AG09309 (cell line): Measurements from ENCODE around the gene RAB25.

Experiments used
- DNase-seq: peaks from one replicate; pipeline ENCODE4 v3.0.0-alpha.2; 2010; ENCODE audit warnings: low read depth
- H3K4me3 ChIP-seq: 2 replicates; pipeline ENCODE4 v1.5.1; 2011; ENCODE audit warnings: mild to moderate bottlenecking, low read depth, low read length, moderate library complexity; ENCODE audit not compliant: control insufficient read depth
- CTCF ChIP-seq: IDR thresholded peaks from 2 replicates; pipeline ENCODE4 v1.5.1; 2011; ENCODE audit warnings: mild to moderate bottlenecking, low read depth, low read length, inconsistent platforms; ENCODE audit not compliant: insufficient read depth, control insufficient read depth; ENCODE audit errors: missing control alignments

RAB25 gene

DNA sequence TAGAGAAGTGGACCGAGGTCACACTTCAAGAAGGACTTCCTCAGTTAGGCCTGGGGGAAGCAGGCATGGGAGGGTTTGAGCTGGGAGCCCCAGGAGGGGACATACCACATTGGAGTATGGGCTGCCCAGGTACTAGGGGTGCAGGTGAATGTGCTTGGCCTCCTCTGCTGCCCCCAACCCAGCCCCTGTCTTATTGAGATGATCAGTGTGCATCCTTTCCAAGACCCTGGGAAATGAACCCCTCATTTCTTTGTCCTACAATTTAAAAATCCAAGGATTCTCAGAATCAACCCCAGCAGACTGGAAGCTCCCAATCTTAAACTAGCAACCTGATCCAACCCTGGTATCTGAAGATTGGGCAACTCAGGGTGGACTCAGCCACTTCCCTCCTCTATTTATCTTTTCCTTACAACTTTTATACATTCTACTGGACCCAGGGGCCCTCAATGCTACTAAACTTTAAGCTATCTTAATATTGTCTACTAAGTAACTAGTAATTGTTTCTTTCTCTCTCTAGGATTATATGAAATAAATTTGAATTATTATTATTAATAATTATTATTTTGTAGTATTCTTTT lies 12.2 kb downstream of the RAB25 start:
- H3K4me3 ChIP-seq, result no peak overlapping the region
- TF ChIP-seq CTCF, result no peak
- no peak for DNase-seq

DNA sequence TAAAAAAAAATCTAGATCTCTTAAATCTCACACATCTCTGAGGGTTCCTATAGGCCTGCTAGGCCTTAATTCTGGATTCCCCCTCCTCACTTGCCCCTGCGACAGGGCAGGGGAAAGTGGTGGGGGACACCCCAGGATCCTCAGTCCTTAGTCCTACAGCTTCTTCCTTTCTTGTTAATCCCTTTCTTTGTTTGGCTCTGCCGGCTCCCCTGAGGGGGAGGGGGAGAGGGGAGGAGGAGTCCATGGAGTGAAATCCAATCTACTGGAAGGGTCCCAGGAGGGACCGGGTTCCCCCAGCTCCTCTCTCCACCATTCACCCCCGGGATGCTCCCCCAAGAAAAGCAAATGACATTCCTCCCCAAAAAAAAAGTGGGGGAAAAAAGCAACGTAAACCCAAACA lies 12.8 kb downstream of the RAB25 start:
- no peak overlapping the region for H3K4me3 ChIP-seq
- TF ChIP-seq CTCF, result no peak
- no peak for DNase-seq

GRCh38 chr1:156074661-156075060 lies 13.7 kb downstream of the RAB25 start:
- DNase-seq, result no peak
- no peak overlapping the region for H3K4me3 ChIP-seq
- no peak for TF ChIP-seq CTCF

- H3K4me3 ChIP-seq, result no peak overlapping the region
- no peak for DNase-seq
- no peak for TF ChIP-seq CTCF
These were observed 14.2 kb downstream of the RAB25 start for GRCh38 chr1:156075162-156075561.

GRCh38 chr1:156075775-156076204 lies 14.8 kb downstream of the RAB25 start:
- no peak for DNase-seq
- TF ChIP-seq CTCF, result no peak
- H3K4me3 ChIP-seq, result no peak overlapping the region

GRCh38 chr1:156076609-156077429 lies 15.9 kb downstream of the RAB25 start:
- no peak for DNase-seq
- TF ChIP-seq CTCF, result no peak
- no peak overlapping the region for H3K4me3 ChIP-seq

- no peak for TF ChIP-seq CTCF
- H3K4me3 ChIP-seq, result no peak overlapping the region
- DNase-seq, result no peak
These were observed 16.4 kb downstream of the RAB25 start for GRCh38 chr1:156077430-156077760.
